GM20431 (cell line): ENCODE results near the gene IGFBP5.

Source experiments
- in situ Hi-C: fragments of 300-500 bp; cut with MseI, MboI; formaldehyde crosslinking; loops from one replicate; pipeline ENCODE4 v1.15.0; 2020; ENCODE audit warnings: low sequenced_read_pairs; ENCODE audit not compliant: unreplicated experiment

Gene IGFBP5

GRCh38 chr2:216632346-216632951 is 62.9 kb downstream of the IGFBP5 start:
- in situ Hi-C loops, result no loop called here

- in situ Hi-C loops, result no loop called here
Observed at GRCh38 chr2:216629784-216630183, 65.6 kb downstream of the IGFBP5 start.

GRCh38 chr2:216626875-216627245 is 68.5 kb downstream of the IGFBP5 start:
- in situ Hi-C loops, result no loop called here

- in situ Hi-C loops, result no loop called here
Observed at GRCh38 chr2:216626168-216626874, 69.0 kb downstream of the IGFBP5 start.

GRCh38 chr2:216624251-216624650 is 71.1 kb downstream of the IGFBP5 start:
- in situ Hi-C loops, result no loop called here

GRCh38 chr2:216622526-216622925 is 72.8 kb downstream of the IGFBP5 start:
- in situ Hi-C loops, result no loop called here
